GM10847 (cell line): Measurements from ENCODE around the gene RICTOR.

Experiments used
- POLR2A ChIP-seq: IDR thresholded peaks from 2 replicates; pipeline ENCODE4 v1.6.1; 2011; ENCODE audit not compliant: insufficient read length; ENCODE audit errors: extremely low read depth

Gene RICTOR

GRCh38 chr5:38911933-38912332 is 162.3 kb downstream of the RICTOR start:
- no peak for TF ChIP-seq POLR2A

GRCh38 chr5:38906503-38906902 is 167.7 kb downstream of the RICTOR start:
- no peak for TF ChIP-seq POLR2A

- TF ChIP-seq POLR2A, result no peak
Observed at GRCh38 chr5:38905516-38905915, 168.7 kb downstream of the RICTOR start.

- no peak for TF ChIP-seq POLR2A
Observed at GRCh38 chr5:38899936-38900335, 174.3 kb downstream of the RICTOR start.

GRCh38 chr5:38896760-38897159 is 177.4 kb downstream of the RICTOR start:
- no peak for TF ChIP-seq POLR2A

- TF ChIP-seq POLR2A, result no peak
Observed at GRCh38 chr5:38892363-38892762, 181.8 kb downstream of the RICTOR start.

GRCh38 chr5:38891563-38891962 is 182.6 kb downstream of the RICTOR start:
- no peak for TF ChIP-seq POLR2A

GRCh38 chr5:38889424-38889823 is 184.8 kb downstream of the RICTOR start:
- TF ChIP-seq POLR2A, result no peak

GRCh38 chr5:38888041-38888440 is 186.2 kb downstream of the RICTOR start:
- TF ChIP-seq POLR2A, result no peak
